DND-41 (cell line): Measurements from ENCODE around the gene TBXA2R.

Source experiments
- ATAC-seq: fragments of 200-7000 bp; cut with Tn5 transposase; 3 replicates; pipeline ENCODE4 v1.9.1; 2021; ENCODE audit warnings: low read depth; ENCODE audit not compliant: insufficient read depth
- DNase-seq: peaks from one replicate; pipeline ENCODE4 v3.0.0-alpha.2; 2020
- H2AFZ ChIP-seq: 2 replicates; pipeline ENCODE4 v1.6.0; 2012; ENCODE audit warnings: low read depth, low read length
- H3K27ac ChIP-seq: 2 replicates; pipeline ENCODE4 v1.5.1; 2012; ENCODE audit warnings: low read length, inconsistent platforms
- H3K27me3 ChIP-seq: fragments of 200-600 bp; sonication (generic); 2 replicates; pipeline ENCODE4 v1.6.0; 2012; ENCODE audit warnings: low read length, mild to moderate bottlenecking, inconsistent platforms; ENCODE audit not compliant: insufficient read depth, poor library complexity
- H3K36me3 ChIP-seq: 2 replicates; pipeline ENCODE4 v1.5.1; 2012; ENCODE audit warnings: low read length, inconsistent platforms; ENCODE audit not compliant: insufficient read depth
- H3K4me1 ChIP-seq: 2 replicates; pipeline ENCODE4 v1.5.1; 2012; ENCODE audit warnings: mild to moderate bottlenecking, low read length; ENCODE audit not compliant: insufficient read depth
- H3K4me2 ChIP-seq: 2 replicates; pipeline ENCODE4 v1.6.0; 2012; ENCODE audit warnings: mild to moderate bottlenecking, moderate library complexity, low read length, inconsistent platforms; ENCODE audit not compliant: insufficient read depth
- H3K4me3 ChIP-seq, 2 experiments: fragments of 200-600 bp in 1 of 2; shearing (Covaris generic) in 1 of 2; 2 replicates each; pipeline ENCODE4 v1.5.1; 2012 to 2016; ENCODE audit warnings: inconsistent platforms in 2 of 2, low read length in 2 of 2, mild to moderate bottlenecking in 2 of 2, low read depth in 1 of 2, moderate library complexity in 1 of 2
- H3K79me2 ChIP-seq: 2 replicates; pipeline ENCODE4 v1.6.0; 2012; ENCODE audit warnings: low read length, inconsistent platforms; ENCODE audit not compliant: insufficient read depth
- H3K9ac ChIP-seq: 2 replicates; pipeline ENCODE4 v1.6.0; 2012; ENCODE audit warnings: low read depth, mild to moderate bottlenecking, inconsistent platforms, low read length, moderate library complexity
- H3K9me3 ChIP-seq: 2 replicates; pipeline ENCODE4 v1.5.1; 2012; ENCODE audit warnings: low read length, moderate library complexity, mild to moderate bottlenecking, inconsistent platforms; ENCODE audit not compliant: insufficient read depth, severe bottlenecking
- H4K20me1 ChIP-seq: 2 replicates; pipeline ENCODE4 v1.6.0; 2012; ENCODE audit warnings: low read length; ENCODE audit not compliant: insufficient read depth
- CTCF ChIP-seq: IDR thresholded peaks from 2 replicates; pipeline ENCODE4 v1.5.1; 2012; ENCODE audit warnings: borderline replicate concordance, low read length, moderate library complexity, mild to moderate bottlenecking; ENCODE audit not compliant: poor library complexity, severe bottlenecking; ENCODE audit errors: extremely low read depth
- EZH2 ChIP-seq: IDR thresholded peaks from 3 replicates; pipeline ENCODE4 v1.6.1; 2012; ENCODE audit warnings: borderline replicate concordance, low read depth, mild to moderate bottlenecking, moderate library complexity, low read length, inconsistent platforms; ENCODE audit not compliant: severe bottlenecking

TBXA2R gene

GRCh38 chr19:3644351-3645066 lies 37.8 kb upstream of the TBXA2R start:
- no peak overlapping the region for H3K4me3 ChIP-seq
- no peaks in the 10 kb centered on the region for H3K27me3 ChIP-seq
- no peaks in the 10 kb centered on the region; the same call in 1 of the 2 replicates for H4K20me1 ChIP-seq
- no peaks in the 10 kb centered on the region for H3K4me1 ChIP-seq
- ATAC-seq, result no peak
- peaks cover 32% of the 10 kb centered on the region for H3K36me3 ChIP-seq
- no peaks in the 10 kb centered on the region for H3K9me3 ChIP-seq
- H2AFZ ChIP-seq, result no peak overlapping the region
- H3K79me2 ChIP-seq, result no peaks in the 10 kb centered on the region
- no peak for DNase-seq
- H3K9ac ChIP-seq, result no peak overlapping the region
- H3K4me2 ChIP-seq, result no peak overlapping the region
- TF ChIP-seq EZH2 (no peak), CTCF (no peak)
- no peak overlapping the region for H3K27ac ChIP-seq

- TF ChIP-seq EZH2 (no peak), CTCF (no peak)
- Histone ChIP-seq H3K36me3 (peaks cover 39% of the 10 kb centered on the region), H3K79me2 (no peaks in the 10 kb centered on the region), H3K27me3 (no peaks in the 10 kb centered on the region), H3K4me2 (no peak overlapping the region), H3K4me3 (no peak overlapping the region), H3K4me1 (no peaks in the 10 kb centered on the region), H3K9ac (no peak overlapping the region), H3K9me3 (no peaks in the 10 kb centered on the region), H2AFZ (no peak overlapping the region), H3K27ac (no peak overlapping the region), H4K20me1 (no peaks in the 10 kb centered on the region; the same call in 1 of the 2 replicates)
- ATAC-seq (0 out of 3 replicates have a peak, but pooled peaks have one; percentile 12), DNase-seq (no peak)
Observed at GRCh38 chr19:3643674-3644313, 37.1 kb upstream of the TBXA2R start.

- peak; percentile 30 for DNase-seq
Observed at GRCh38 chr19:3642987-3643673, 36.5 kb upstream of the TBXA2R start.

More at GRCh38 chr19:3642987-3643673, 36.5 kb upstream of the TBXA2R start:
- no peaks in the 10 kb centered on the region; the same call in 1 of the 2 replicates for H4K20me1 ChIP-seq
- H3K4me3 ChIP-seq, result no peak overlapping the region
- no peak overlapping the region for H3K27ac ChIP-seq
- TF ChIP-seq CTCF (no peak), EZH2 (no peak)
- no peak overlapping the region for H3K9ac ChIP-seq
- no peaks in the 10 kb centered on the region for H3K4me1 ChIP-seq
- H3K36me3 ChIP-seq, result peaks cover 45% of the 10 kb centered on the region
- no peaks in the 10 kb centered on the region for H3K27me3 ChIP-seq
- ATAC-seq, result peak; percentile 41; the same call in 2 of the 3 replicates
- no peaks in the 10 kb centered on the region for H3K79me2 ChIP-seq
- no peak overlapping the region for H2AFZ ChIP-seq
- no peak overlapping the region for H3K4me2 ChIP-seq
- H3K9me3 ChIP-seq, result no peaks in the 10 kb centered on the region
